Activated T-cell treated with anti-CD3 and anti-CD28 coated beads, Interleukin-2, amount 50 U/mL, for 48 hours (primary cell): ENCODE data around the gene DGLUCY.
"Not testable (repeated sequence)": the region's sequence is repeated elsewhere in the genome, so short reads cannot be mapped to it uniquely, and the experiment has no call there.

Source experiments
- DNase-seq, 2 experiments: peaks; one replicate each; pipeline ENCODE4 v3.0.0-alpha.2; 2020

The DGLUCY gene

GRCh38 chr14:91171291-91171690 lies 57.4 kb downstream of the DGLUCY start:
- DNase-seq: no peak

- DNase-seq: peak; percentile 83 to 85
Measured at GRCh38 chr14:91173221-91173670, 59.4 kb downstream of the DGLUCY start.

GRCh38 chr14:91173904-91174303 lies 60.0 kb downstream of the DGLUCY start:
- DNase-seq: no peak

GRCh38 chr14:91175291-91176201 lies 61.7 kb downstream of the DGLUCY start:
- DNase-seq: no peak

GRCh38 chr14:91177073-91178034 lies 63.5 kb downstream of the DGLUCY start:
- peak; percentile 71 to 76 for DNase-seq

GRCh38 chr14:91180611-91181010 lies 66.7 kb downstream of the DGLUCY start:
- no peak for DNase-seq

- not testable (repeated sequence) for DNase-seq
Measured at GRCh38 chr14:91182753-91183152, 68.9 kb downstream of the DGLUCY start.

GRCh38 chr14:91184559-91184958 lies 70.7 kb downstream of the DGLUCY start:
- no peak for DNase-seq

- no peak for DNase-seq
Measured at GRCh38 chr14:91185721-91186120, 71.8 kb downstream of the DGLUCY start.

- DNase-seq: no peak
Measured at GRCh38 chr14:91186515-91187066, 72.7 kb downstream of the DGLUCY start.

GRCh38 chr14:91187271-91187670 lies 73.4 kb downstream of the DGLUCY start:
- no peak for DNase-seq

- no peak for DNase-seq
Measured at GRCh38 chr14:91190853-91191252, 77.0 kb downstream of the DGLUCY start.

GRCh38 chr14:91193069-91193468 lies 79.2 kb downstream of the DGLUCY start:
- no peak for DNase-seq

- DNase-seq: no peak
Measured at GRCh38 chr14:91195881-91196280, 82.0 kb downstream of the DGLUCY start.

- DNase-seq: no peak
Measured at GRCh38 chr14:91197631-91198030, 83.8 kb downstream of the DGLUCY start.

- DNase-seq: not testable (repeated sequence)
Measured at GRCh38 chr14:91200802-91201201, 86.9 kb downstream of the DGLUCY start.

- DNase-seq: no peak
Measured at GRCh38 chr14:91202234-91202974, 88.5 kb downstream of the DGLUCY start.

GRCh38 chr14:91204657-91205056 lies 90.8 kb downstream of the DGLUCY start:
- DNase-seq: no peak

GRCh38 chr14:91205459-91205858 lies 91.6 kb downstream of the DGLUCY start:
- DNase-seq: no peak

GRCh38 chr14:91207008-91207407 lies 93.1 kb downstream of the DGLUCY start:
- no peak for DNase-seq

- no peak for DNase-seq
Measured at GRCh38 chr14:91211017-91211416, 97.1 kb downstream of the DGLUCY start.

GRCh38 chr14:91214306-91214705 lies 100.4 kb downstream of the DGLUCY start:
- no peak for DNase-seq
